Fibroblast of gingiva (primary cell): ENCODE measurements around the gene PRKAG1.
A peak's percentile ranks its signal among the peaks of the same experiment; 100 is the strongest.

Experiments used
- DNase-seq: peaks from one replicate; pipeline ENCODE4 v3.0.0-alpha.2; 2011; ENCODE audit warnings: low read depth

The PRKAG1 gene

GRCh38 chr12:49010092-49010668 is 8.4 kb downstream of the PRKAG1 start:
- DNase-seq = peak; percentile 28

- DNase-seq = no peak
Measured at GRCh38 chr12:49008943-49009342, 9.6 kb downstream of the PRKAG1 start.

GRCh38 chr12:49000346-49000745 is 18.2 kb downstream of the PRKAG1 start:
- no peak for DNase-seq

- DNase-seq = no peak
Measured at GRCh38 chr12:48999371-49000131, 19.0 kb downstream of the PRKAG1 start, which contains the start of gene DDN. Gene DDN, minus strand, starts transcription at chr12:48999375. Its CDS starts 88 bp downstream, at chr12:48999287.

GRCh38 chr12:48998497-48999353 is 19.9 kb downstream of the PRKAG1 start:
- no peak for DNase-seq

- no peak for DNase-seq
Measured at GRCh38 chr12:48997719-48998496, 20.7 kb downstream of the PRKAG1 start.

GRCh38 chr12:48996794-48997718 is 21.5 kb downstream of the PRKAG1 start:
- DNase-seq = peak; percentile 58

GRCh38 chr12:48995086-48995879 is 23.3 kb downstream of the PRKAG1 start:
- peak; percentile 71 for DNase-seq

GRCh38 chr12:48994224-48995085 is 24.1 kb downstream of the PRKAG1 start:
- no peak for DNase-seq

GRCh38 chr12:48993787-48994186 is 24.8 kb downstream of the PRKAG1 start:
- no peak for DNase-seq

- DNase-seq = no peak
Measured at GRCh38 chr12:48991247-48992050, 27.1 kb downstream of the PRKAG1 start.

GRCh38 chr12:48990552-48990951 is 28.0 kb downstream of the PRKAG1 start:
- DNase-seq = no peak

- DNase-seq = no peak
Measured at GRCh38 chr12:48988030-48988649, 30.4 kb downstream of the PRKAG1 start.

GRCh38 chr12:48986720-48987291 is 31.8 kb downstream of the PRKAG1 start:
- DNase-seq = no peak

GRCh38 chr12:48985901-48986300 is 32.7 kb downstream of the PRKAG1 start:
- DNase-seq = no peak

GRCh38 chr12:48985475-48985897 is 33.1 kb downstream of the PRKAG1 start:
- no peak for DNase-seq

- no peak for DNase-seq
Measured at GRCh38 chr12:48982397-48983080, 36.0 kb downstream of the PRKAG1 start.
